ENCODE measurements around the gene BCHE.

Gene BCHE

GRCh38 chr3:165837058-165837525 is at the start of gene BCHE:
BCHE (minus strand) TSS chr3:165837423; CDS start chr3:165831033, 6,390 bp downstream.
- peak; percentile 61 to 62 for DNase-seq (ENCODE audit: low read depth in 2 of 2)

- no peak for DNase-seq (ENCODE audit: low read depth in 2 of 2)
These were observed 48.5 kb upstream of the BCHE start for GRCh38 chr3:165885558-165886270.

- no peak for DNase-seq (ENCODE audit: low read depth in 2 of 2)
These were observed 47.3 kb upstream of the BCHE start for GRCh38 chr3:165884518-165884917.

- no peak for DNase-seq (ENCODE audit: low read depth in 2 of 2)
These were observed 46.7 kb upstream of the BCHE start for GRCh38 chr3:165883863-165884478.

- DNase-seq (ENCODE audit: low read depth in 2 of 2) = no peak
These were observed 45.9 kb upstream of the BCHE start for GRCh38 chr3:165883117-165883516.

- DNase-seq (ENCODE audit: low read depth in 2 of 2) = no peak
These were observed 38.4 kb upstream of the BCHE start for GRCh38 chr3:165875644-165876043.

GRCh38 chr3:165874663-165875489 is 37.7 kb upstream of the BCHE start:
- no peak for DNase-seq (ENCODE audit: low read depth in 2 of 2)

- no peak for DNase-seq (ENCODE audit: low read depth in 2 of 2)
These were observed 30.9 kb upstream of the BCHE start for GRCh38 chr3:165868088-165868487.

- DNase-seq (ENCODE audit: low read depth in 2 of 2) = no peak
These were observed 21.8 kb upstream of the BCHE start for GRCh38 chr3:165859061-165859460.

GRCh38 chr3:165855581-165855980 is 18.4 kb upstream of the BCHE start:
- peak; percentile 64 to 70 for DNase-seq (ENCODE audit: low read depth in 2 of 2)

- no peak for DNase-seq (ENCODE audit: low read depth in 2 of 2)
These were observed 17.5 kb upstream of the BCHE start for GRCh38 chr3:165854696-165855095.

- DNase-seq (ENCODE audit: low read depth in 2 of 2) = peak; percentile 46 to 53
These were observed 15.5 kb upstream of the BCHE start for GRCh38 chr3:165852711-165853110.

- DNase-seq (ENCODE audit: low read depth in 2 of 2) = no peak
These were observed 15.0 kb upstream of the BCHE start for GRCh38 chr3:165852191-165852590.

- DNase-seq (ENCODE audit: low read depth in 2 of 2) = no peak
These were observed 8.8 kb upstream of the BCHE start for GRCh38 chr3:165846056-165846455.

- no peak for DNase-seq (ENCODE audit: low read depth in 2 of 2)
These were observed 2.3 kb upstream of the BCHE start for GRCh38 chr3:165839296-165840076.

GRCh38 chr3:165837801-165838200 is 578 bp upstream of the BCHE start:
- DNase-seq (ENCODE audit: low read depth in 2 of 2) = no peak

- DNase-seq (ENCODE audit: low read depth in 2 of 2) = no peak
These were observed 1.8 kb downstream of the BCHE start for GRCh38 chr3:165835431-165835830.

- DNase-seq (ENCODE audit: low read depth in 2 of 2) = no peak
These were observed 6.5 kb downstream of the BCHE start for GRCh38 chr3:165830746-165831145.

GRCh38 chr3:165827883-165828282 is 9.3 kb downstream of the BCHE start:
- DNase-seq (ENCODE audit: low read depth in 2 of 2) = no peak

- no peak for DNase-seq (ENCODE audit: low read depth in 2 of 2)
These were observed 10.0 kb downstream of the BCHE start for GRCh38 chr3:165827233-165827632.

- no peak for DNase-seq (ENCODE audit: low read depth in 2 of 2)
These were observed 16.5 kb downstream of the BCHE start for GRCh38 chr3:165820671-165821123.

Measured in fibroblast of skin of left quadriceps (primary cell).